ENCODE measurements around the gene DENND11.

The DENND11 gene

DNA sequence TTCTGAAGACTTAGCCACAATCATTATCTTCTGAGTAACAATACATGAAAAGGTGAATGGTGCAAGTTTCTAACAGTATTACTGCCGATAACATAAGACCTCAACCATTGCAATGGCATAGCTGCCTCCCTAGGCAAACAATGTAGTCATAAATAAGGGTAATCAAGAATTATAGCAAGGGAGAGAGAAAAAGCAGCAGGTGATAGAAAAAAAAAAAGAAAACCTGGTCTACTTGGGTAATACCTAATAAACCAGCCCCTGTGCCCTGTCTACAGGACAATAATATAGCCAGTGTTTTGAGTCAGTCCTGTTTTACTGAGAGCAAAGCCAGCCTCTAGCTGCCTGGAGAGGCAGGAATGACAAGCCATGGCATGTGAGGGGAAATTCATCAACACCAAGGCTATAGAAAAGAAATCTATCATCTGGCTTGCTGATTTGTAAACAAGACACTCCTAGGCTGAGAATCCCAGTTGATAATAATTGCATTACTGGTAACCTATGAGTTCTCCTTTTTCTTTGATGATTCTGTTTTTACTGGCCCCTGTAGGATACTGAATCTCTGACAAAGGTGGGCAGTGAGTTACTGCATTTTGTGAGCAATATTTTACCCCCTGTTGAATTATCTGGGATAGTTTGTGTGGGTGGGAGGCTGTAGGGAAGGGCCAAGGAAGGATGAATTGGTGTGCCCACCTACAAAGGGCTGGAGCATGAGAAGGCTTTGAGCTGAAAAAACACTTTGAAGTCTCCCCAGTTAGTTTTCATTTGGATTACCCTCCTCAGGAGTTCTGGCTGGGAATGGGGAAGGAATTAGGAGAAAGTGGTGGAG, 4.5 kb upstream of the DENND11 start:
- no peak for ATAC-seq
- no peak for TF ChIP-seq ARNTL (CRISPR knock-in tag; IDR thresholded peaks at IDR 0.05; ENCODE audit: borderline replicate concordance, low read depth)
- TF ChIP-seq ZNF8 (CRISPR knock-in tag; IDR thresholded peaks at IDR 0.05): no peak
- TF ChIP-seq, protein P1, sequence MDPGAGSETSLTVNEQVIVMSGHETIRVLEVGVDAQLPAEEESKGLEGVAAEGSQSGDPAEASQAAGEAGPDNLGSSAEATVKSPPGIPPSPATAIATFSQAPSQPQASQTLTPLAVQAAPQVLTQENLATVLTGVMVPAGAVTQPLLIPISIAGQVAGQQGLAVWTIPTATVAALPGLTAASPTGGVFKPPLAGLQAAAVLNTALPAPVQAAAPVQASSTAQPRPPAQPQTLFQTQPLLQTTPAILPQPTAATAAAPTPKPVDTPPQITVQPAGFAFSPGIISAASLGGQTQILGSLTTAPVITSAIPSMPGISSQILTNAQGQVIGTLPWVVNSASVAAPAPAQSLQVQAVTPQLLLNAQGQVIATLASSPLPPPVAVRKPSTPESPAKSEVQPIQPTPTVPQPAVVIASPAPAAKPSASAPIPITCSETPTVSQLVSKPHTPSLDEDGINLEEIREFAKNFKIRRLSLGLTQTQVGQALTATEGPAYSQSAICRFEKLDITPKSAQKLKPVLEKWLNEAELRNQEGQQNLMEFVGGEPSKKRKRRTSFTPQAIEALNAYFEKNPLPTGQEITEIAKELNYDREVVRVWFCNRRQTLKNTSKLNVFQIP (CRISPR knock-in tag; IDR thresholded peaks at IDR 0.05; ENCODE audit: borderline replicate concordance, low read depth): no peak
- TF ChIP-seq, protein P2, sequence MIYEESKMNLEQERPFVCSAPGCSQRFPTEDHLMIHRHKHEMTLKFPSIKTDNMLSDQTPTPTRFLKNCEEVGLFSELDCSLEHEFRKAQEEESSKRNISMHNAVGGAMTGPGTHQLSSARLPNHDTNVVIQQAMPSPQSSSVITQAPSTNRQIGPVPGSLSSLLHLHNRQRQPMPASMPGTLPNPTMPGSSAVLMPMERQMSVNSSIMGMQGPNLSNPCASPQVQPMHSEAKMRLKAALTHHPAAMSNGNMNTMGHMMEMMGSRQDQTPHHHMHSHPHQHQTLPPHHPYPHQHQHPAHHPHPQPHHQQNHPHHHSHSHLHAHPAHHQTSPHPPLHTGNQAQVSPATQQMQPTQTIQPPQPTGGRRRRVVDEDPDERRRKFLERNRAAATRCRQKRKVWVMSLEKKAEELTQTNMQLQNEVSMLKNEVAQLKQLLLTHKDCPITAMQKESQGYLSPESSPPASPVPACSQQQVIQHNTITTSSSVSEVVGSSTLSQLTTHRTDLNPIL (CRISPR knock-in tag; IDR thresholded peaks at IDR 0.05; ENCODE audit: low read depth): no peak
- TF ChIP-seq TOX (CRISPR knock-in tag; IDR thresholded peaks at IDR 0.05; ENCODE audit: borderline replicate concordance): no peak

DNA sequence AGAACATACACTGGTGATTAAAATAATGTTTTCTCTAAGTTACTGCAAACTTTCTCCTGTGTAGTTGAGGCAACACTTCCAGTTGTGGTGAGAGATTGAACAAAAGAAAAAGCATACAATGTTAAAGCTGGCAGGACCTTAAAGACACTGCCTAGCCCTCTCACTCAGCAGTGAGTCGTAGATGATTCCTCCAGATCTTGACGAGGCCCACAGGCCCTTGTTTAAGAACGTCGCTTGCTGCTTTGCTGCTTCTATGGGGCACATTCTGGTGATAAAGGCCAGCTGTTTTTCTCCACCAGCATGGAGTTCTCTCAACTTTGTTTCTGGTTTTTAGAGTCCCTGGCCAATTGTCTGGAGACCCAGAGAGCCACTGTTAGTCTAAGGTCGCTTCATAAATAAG, 2.8 kb upstream of the DENND11 start:
- ATAC-seq: no peak
- TF ChIP-seq, protein P3, sequence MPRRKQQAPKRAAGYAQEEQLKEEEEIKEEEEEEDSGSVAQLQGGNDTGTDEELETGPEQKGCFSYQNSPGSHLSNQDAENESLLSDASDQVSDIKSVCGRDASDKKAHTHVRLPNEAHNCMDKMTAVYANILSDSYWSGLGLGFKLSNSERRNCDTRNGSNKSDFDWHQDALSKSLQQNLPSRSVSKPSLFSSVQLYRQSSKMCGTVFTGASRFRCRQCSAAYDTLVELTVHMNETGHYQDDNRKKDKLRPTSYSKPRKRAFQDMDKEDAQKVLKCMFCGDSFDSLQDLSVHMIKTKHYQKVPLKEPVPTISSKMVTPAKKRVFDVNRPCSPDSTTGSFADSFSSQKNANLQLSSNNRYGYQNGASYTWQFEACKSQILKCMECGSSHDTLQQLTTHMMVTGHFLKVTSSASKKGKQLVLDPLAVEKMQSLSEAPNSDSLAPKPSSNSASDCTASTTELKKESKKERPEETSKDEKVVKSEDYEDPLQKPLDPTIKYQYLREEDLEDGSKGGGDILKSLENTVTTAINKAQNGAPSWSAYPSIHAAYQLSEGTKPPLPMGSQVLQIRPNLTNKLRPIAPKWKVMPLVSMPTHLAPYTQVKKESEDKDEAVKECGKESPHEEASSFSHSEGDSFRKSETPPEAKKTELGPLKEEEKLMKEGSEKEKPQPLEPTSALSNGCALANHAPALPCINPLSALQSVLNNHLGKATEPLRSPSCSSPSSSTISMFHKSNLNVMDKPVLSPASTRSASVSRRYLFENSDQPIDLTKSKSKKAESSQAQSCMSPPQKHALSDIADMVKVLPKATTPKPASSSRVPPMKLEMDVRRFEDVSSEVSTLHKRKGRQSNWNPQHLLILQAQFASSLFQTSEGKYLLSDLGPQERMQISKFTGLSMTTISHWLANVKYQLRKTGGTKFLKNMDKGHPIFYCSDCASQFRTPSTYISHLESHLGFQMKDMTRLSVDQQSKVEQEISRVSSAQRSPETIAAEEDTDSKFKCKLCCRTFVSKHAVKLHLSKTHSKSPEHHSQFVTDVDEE (CRISPR knock-in tag; IDR thresholded peaks at IDR 0.05): no peak
- TF ChIP-seq ZFP3 (CRISPR knock-in tag; IDR thresholded peaks at IDR 0.05) (no peak), ZNF70 (CRISPR knock-in tag; IDR thresholded peaks at IDR 0.05) (no peak), GLIS3 (CRISPR knock-in tag; IDR thresholded peaks at IDR 0.05) (no peak), ISL1 (CRISPR knock-in tag; IDR thresholded peaks at IDR 0.05) (no peak), ZFP30 (CRISPR knock-in tag; IDR thresholded peaks at IDR 0.05) (no peak), ESRRG (CRISPR knock-in tag; IDR thresholded peaks at IDR 0.05) (no peak), TOX (CRISPR knock-in tag; IDR thresholded peaks at IDR 0.05; ENCODE audit: borderline replicate concordance) (no peak), OSR1 (CRISPR knock-in tag; IDR thresholded peaks at IDR 0.05) (no peak), TCF4 (CRISPR knock-in tag; IDR thresholded peaks at IDR 0.05; ENCODE audit: borderline replicate concordance) (no peak)
- TF ChIP-seq, protein P4, sequence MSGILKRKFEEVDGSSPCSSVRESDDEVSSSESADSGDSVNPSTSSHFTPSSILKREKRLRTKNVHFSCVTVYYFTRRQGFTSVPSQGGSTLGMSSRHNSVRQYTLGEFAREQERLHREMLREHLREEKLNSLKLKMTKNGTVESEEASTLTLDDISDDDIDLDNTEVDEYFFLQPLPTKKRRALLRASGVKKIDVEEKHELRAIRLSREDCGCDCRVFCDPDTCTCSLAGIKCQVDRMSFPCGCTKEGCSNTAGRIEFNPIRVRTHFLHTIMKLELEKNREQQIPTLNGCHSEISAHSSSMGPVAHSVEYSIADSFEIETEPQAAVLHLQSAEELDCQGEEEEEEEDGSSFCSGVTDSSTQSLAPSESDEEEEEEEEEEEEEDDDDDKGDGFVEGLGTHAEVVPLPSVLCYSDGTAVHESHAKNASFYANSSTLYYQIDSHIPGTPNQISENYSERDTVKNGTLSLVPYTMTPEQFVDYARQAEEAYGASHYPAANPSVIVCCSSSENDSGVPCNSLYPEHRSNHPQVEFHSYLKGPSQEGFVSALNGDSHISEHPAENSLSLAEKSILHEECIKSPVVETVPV (CRISPR knock-in tag; IDR thresholded peaks at IDR 0.05): no peak

DNA sequence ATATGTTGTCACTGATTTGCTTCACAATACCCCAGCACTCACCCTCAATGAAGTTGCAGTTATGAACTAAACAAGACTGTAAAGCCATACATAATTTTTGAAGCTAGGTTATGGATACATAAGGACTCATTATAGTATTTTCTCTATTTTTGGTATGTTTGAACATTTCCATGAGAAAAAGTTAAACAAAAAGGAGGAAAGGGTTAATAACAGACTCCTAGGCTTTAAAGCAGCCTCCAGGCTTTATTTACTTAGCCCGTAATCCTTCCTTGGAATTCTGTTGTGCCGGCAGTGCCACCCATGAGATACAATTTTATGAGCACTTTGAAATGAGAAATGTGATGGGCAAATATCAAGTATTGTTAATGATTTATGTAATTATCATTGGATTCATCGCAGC, 2.1 kb upstream of the DENND11 start:
- ATAC-seq: no peak
- TF ChIP-seq ZFP3 (CRISPR knock-in tag; IDR thresholded peaks at IDR 0.05) (no peak), ZNF565 (CRISPR knock-in tag; conservative IDR thresholded peaks at IDR 0.05; ENCODE audit: low read depth) (no peak), OSR1 (CRISPR knock-in tag; IDR thresholded peaks at IDR 0.05) (no peak), ZC3H10 (CRISPR knock-in tag; IDR thresholded peaks at IDR 0.05) (no peak), TOX (CRISPR knock-in tag; IDR thresholded peaks at IDR 0.05; ENCODE audit: borderline replicate concordance) (no peak), BACH2 (CRISPR knock-in tag; IDR thresholded peaks at IDR 0.05; ENCODE audit: borderline replicate concordance) (no peak), ZNF8 (CRISPR knock-in tag; IDR thresholded peaks at IDR 0.05) (no peak), ARNTL (CRISPR knock-in tag; IDR thresholded peaks at IDR 0.05; ENCODE audit: borderline replicate concordance, low read depth) (no peak), ISL1 (CRISPR knock-in tag; IDR thresholded peaks at IDR 0.05) (no peak)
- TF ChIP-seq, protein P5, sequence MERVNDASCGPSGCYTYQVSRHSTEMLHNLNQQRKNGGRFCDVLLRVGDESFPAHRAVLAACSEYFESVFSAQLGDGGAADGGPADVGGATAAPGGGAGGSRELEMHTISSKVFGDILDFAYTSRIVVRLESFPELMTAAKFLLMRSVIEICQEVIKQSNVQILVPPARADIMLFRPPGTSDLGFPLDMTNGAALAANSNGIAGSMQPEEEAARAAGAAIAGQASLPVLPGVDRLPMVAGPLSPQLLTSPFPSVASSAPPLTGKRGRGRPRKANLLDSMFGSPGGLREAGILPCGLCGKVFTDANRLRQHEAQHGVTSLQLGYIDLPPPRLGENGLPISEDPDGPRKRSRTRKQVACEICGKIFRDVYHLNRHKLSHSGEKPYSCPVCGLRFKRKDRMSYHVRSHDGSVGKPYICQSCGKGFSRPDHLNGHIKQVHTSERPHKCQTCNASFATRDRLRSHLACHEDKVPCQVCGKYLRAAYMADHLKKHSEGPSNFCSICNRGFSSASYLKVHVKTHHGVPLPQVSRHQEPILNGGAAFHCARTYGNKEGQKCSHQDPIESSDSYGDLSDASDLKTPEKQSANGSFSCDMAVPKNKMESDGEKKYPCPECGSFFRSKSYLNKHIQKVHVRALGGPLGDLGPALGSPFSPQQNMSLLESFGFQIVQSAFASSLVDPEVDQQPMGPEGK (CRISPR knock-in tag; IDR thresholded peaks at IDR 0.05; ENCODE audit: borderline replicate concordance): no peak
- TF ChIP-seq, protein P2 (CRISPR knock-in tag; IDR thresholded peaks at IDR 0.05; ENCODE audit: low read depth): no peak
- TF ChIP-seq, protein P1 (CRISPR knock-in tag; IDR thresholded peaks at IDR 0.05; ENCODE audit: borderline replicate concordance, low read depth): no peak
- TF ChIP-seq, protein P3 (CRISPR knock-in tag; IDR thresholded peaks at IDR 0.05): no peak
